Muscle layer of duodenum (tissue), 2 donors: ENCODE measurements around the gene PKNOX2.

Experiments used
- H3K27ac ChIP-seq: one replicate; pipeline ENCODE4 v1.7.0; 2013; ENCODE audit warnings: mild to moderate bottlenecking, low read length
- H3K27me3 ChIP-seq: one replicate; pipeline ENCODE4 v1.7.0; 2013; ENCODE audit warnings: low read depth, mild to moderate bottlenecking, control low read depth, low read length
- H3K36me3 ChIP-seq, 2 donors: one replicate each; pipeline ENCODE4 v1.7.0; 2013; ENCODE audit warnings: low read length in 2 of 2, control low read depth in 1 of 2, mild to moderate bottlenecking in 1 of 2; ENCODE audit not compliant: insufficient read depth in 2 of 2, control insufficient read depth in 1 of 2
- H3K4me1 ChIP-seq, 2 donors: one replicate each; pipeline ENCODE4 v1.7.0; 2013; ENCODE audit warnings: low read length in 2 of 2, mild to moderate bottlenecking in 2 of 2, control low read depth in 1 of 2, moderate library complexity in 1 of 2; ENCODE audit not compliant: insufficient read depth in 2 of 2, control insufficient read depth in 1 of 2
- H3K4me3 ChIP-seq, 2 donors: one replicate each; pipeline ENCODE4 v1.7.0; 2013; ENCODE audit warnings: low read length in 2 of 2, low read depth in 1 of 2, mild to moderate bottlenecking in 1 of 2
- H3K9me3 ChIP-seq, 2 donors: one replicate each; pipeline ENCODE4 v1.7.0; 2013; ENCODE audit warnings: low read length in 2 of 2, control low read depth in 1 of 2, mild to moderate bottlenecking in 1 of 2; ENCODE audit not compliant: control insufficient read depth in 1 of 2
- donor health status: healthy.

The PKNOX2 gene

DNA sequence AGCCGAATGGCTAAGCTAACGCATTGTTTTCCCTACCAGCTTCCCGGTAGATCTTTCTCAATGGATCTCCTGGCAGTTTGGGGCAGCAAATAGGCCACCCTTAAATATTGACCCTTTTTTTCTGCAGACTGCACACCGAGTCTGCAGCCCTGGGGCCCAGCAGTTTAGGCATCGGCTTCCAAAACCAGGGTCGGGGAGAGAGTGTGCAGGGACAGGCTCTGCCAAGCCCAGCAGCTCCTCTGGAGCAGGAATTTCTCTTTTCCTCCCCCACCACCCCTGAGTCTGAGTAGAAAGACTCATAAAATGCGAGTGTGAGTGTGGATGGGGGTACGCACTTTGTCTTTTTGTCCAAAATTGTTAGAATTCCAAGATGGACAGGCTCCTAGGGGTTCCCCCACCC is 218.3 kb downstream of the PKNOX2 start:
- Histone ChIP-seq H3K4me3 (no peak overlapping the region), H3K27ac (no peak overlapping the region)

DNA sequence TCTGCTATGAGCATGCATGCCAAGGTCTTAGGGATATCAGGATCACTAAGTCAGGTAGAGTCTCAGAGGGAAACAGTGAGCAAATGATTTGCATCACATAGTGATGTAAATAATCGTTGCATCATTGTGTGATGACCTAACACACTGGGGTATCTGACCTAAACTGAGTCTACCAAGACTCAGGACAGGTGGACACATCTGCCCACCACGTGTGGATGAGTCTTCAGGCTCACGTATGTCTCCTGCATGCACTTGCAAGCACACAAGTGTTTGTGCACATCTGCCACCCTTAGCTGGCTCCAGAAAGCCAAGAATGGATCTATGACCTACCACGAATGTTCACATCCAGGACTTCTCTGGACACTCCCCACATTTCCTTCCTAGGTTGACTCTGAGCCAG is 220.3 kb downstream of the PKNOX2 start:
- Histone ChIP-seq H3K9me3 (no peaks in the 10 kb centered on the region), H3K4me3 (no peak overlapping the region), H3K4me1 (no peaks in the 10 kb centered on the region), H3K27me3 (no peaks in the 10 kb centered on the region), H3K27ac (no peak overlapping the region), H3K36me3 (no peaks in the 10 kb centered on the region)

More for the DNA sequence above, 218.3 kb downstream of the PKNOX2 start:
- no peaks in the 10 kb centered on the region for H3K36me3 ChIP-seq
- no peaks in the 10 kb centered on the region for H3K4me1 ChIP-seq
- no peaks in the 10 kb centered on the region for H3K27me3 ChIP-seq
- H3K9me3 ChIP-seq: no peaks in the 10 kb centered on the region

DNA sequence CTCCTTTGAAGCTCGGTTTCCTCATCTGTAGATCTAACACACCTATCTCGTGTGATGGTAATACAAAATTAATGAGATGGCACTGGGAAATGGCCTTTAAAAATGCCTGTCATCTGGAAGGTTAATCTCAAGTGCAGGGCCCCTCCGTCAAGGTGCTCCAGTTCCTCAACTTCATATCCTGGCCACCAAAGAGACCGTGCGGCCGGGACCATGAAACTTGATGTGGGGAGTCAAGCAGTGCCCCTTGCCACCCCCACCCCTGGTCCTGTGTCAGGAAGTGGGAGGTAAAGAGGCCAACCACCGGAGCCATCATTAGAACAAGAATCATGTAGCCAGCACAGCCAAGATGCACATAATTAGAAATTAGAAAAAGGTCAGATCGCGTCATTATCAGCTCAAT is 223.3 kb downstream of the PKNOX2 start:
- Histone ChIP-seq H3K27me3 (no peaks in the 10 kb centered on the region), H3K4me1 (peaks cover 0 to 9% of the 10 kb centered on the region in 2 donors), H3K36me3 (no peaks in the 10 kb centered on the region), H3K9me3 (no peaks in the 10 kb centered on the region), H3K27ac (no peak overlapping the region), H3K4me3 (no peak overlapping the region)

DNA sequence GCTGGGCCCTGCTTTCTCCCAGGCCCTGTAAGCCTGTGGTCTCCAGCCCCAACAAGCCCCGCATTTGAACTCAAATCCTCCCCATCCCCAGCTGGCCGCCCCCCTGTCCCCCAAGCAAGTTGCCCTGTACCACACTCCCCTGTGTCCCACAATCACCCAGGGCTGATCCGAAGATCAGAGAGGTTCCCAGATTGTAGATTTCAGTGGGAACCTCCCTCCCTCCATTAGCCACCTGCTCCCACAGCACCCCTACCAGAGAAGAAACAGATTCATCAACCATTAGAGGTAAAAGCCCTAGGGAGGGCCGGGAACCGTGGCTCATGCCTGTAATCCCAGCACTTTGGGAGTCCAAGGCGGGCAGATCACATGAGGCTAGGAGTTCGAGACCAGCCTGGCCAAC is 224.1 kb downstream of the PKNOX2 start:
- H3K4me3 ChIP-seq: no peak overlapping the region
- H3K4me1 ChIP-seq: peaks cover 0 to 9% of the 10 kb centered on the region in 2 donors
- no peaks in the 10 kb centered on the region for H3K9me3 ChIP-seq
- no peak overlapping the region for H3K27ac ChIP-seq
- no peaks in the 10 kb centered on the region for H3K27me3 ChIP-seq
- no peaks in the 10 kb centered on the region for H3K36me3 ChIP-seq

DNA sequence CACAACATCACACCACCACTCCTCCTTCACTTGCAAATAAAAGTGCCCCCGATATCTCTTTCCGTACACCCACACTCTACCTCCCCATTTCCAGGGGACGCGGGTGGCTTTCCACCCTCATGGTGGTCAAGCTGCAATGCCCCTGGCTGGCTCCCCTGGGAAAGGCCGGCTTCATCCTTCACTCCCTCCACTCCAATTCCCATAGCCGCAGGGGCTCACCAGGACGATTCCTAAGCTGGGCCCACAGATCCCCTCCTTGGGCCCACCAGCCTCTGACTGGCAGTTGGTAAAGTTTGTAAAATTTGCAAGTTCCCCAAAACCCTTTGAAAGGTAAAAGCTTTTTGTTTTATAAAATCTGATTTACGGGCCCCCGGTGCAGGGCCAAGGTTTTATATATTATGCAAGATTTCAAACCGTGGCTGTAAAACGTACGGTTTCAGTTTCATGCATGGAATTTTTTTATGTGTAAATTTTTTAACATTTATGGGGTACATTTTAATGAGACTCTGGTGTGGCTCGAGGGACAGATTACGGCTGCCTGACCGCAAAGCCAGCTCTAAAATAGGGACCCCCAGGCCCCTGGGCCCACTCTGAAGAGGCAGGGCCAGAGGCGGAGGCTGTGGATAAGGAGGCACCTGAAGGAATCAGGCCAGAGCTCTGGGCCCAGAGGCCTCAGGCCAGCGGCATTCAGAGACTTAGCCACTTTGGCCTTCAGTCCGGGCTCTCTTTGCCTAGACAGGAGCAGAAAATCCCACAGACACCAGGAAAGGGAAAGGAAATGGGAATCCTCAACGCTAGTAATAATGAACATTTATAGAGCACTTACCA is 225.0 kb downstream of the PKNOX2 start:
- Histone ChIP-seq H3K36me3 (no peaks in the 10 kb centered on the region), H3K9me3 (no peaks in the 10 kb centered on the region), H3K4me3 (no peak overlapping the region), H3K27ac (no peak overlapping the region), H3K4me1 (peaks cover 0 to 9% of the 10 kb centered on the region in 2 donors), H3K27me3 (no peaks in the 10 kb centered on the region)

DNA sequence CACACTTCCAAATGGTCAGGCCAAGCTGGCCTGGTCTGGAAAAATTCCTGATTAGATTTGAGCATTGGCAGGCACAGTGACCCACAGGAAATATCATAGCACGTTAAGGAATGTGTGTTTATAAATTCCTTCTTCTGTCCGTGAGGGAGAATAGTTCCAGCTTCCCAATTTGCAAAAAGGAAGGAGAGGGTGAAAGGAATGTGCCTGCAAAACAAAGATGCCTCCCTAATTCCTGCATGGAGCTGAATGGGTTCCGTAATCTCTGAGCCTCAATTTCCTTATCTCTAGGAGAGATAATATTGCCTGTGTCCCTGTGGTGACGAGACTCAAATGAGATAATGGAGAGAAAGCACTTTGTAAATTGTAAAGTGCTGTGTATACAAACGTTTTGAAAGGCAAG is 226.4 kb downstream of the PKNOX2 start:
- Histone ChIP-seq H3K4me1 (peaks cover 0 to 9% of the 10 kb centered on the region in 2 donors), H3K27ac (no peak overlapping the region), H3K36me3 (no peaks in the 10 kb centered on the region), H3K9me3 (no peaks in the 10 kb centered on the region), H3K4me3 (no peak overlapping the region), H3K27me3 (no peaks in the 10 kb centered on the region)

DNA sequence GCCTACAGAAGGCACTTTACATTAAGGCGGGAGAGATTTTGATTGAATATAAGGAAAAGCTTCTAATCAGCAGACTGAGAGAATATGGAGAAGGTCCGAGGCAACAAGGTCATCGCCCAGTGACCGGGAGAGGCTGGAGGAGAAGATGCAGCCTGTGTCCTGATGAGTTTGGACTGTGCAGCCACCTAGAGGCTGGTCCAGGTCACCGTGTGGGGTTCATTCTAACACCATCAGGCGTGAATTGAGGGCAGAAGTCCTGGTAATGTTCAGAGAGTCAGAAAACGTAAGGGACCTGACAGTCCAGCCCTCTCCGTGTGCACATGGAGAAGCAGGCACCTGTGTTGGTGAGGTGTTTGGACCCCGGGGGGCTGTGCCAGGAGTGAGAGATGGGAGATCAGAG is 228.8 kb downstream of the PKNOX2 start:
- no peaks in the 10 kb centered on the region for H3K9me3 ChIP-seq
- no peak overlapping the region for H3K27ac ChIP-seq
- no peak overlapping the region for H3K4me3 ChIP-seq
- no peaks in the 10 kb centered on the region for H3K27me3 ChIP-seq
- H3K36me3 ChIP-seq: peaks cover 0 to 6% of the 10 kb centered on the region in 2 donors
- peaks cover 0 to 9% of the 10 kb centered on the region in 2 donors for H3K4me1 ChIP-seq

DNA sequence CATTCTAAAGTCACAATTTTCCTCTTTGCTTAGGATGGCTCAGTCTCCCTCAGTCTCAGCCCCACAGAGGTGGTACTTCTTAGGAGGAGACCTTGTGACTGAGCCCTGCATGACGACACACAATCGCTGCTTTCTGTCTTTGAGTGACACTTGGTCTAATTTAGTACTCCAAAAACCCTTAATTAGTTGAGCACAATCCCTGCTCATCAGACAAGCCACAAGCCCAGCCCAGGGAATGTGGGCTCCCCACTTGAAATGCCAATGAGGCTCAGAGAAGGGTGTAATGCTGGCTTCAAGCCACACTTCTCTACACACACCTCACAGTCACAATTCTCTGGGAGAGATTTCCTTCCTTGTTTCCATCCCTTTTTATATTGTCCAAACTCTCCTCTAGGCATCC is 229.7 kb downstream of the PKNOX2 start:
- Histone ChIP-seq H3K4me1 (peaks cover 0 to 9% of the 10 kb centered on the region in 2 donors), H3K27ac (no peak overlapping the region), H3K27me3 (no peaks in the 10 kb centered on the region), H3K4me3 (no peak overlapping the region), H3K9me3 (no peaks in the 10 kb centered on the region), H3K36me3 (peaks cover 0 to 11% of the 10 kb centered on the region in 2 donors)

DNA sequence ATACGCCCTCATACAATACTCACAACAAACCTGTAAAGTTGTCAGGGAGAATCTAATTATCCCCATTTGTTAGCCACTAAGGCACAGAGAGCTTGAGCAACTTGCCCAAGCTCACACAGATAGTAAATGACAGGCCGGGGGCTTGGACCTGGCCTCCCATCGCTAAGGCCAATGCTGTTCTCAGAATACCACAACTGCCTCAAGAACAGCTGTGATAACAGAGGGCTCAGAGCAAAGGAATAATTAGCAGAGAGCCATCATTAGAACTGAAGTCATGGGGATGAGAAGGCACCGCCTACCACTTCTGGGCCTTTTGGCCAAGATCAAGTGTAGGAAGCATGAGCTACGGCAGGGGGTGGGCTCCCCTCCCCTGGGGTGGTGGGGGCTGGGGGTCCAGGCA is 232.9 kb downstream of the PKNOX2 start:
- H3K9me3 ChIP-seq: no peaks in the 10 kb centered on the region
- H3K27me3 ChIP-seq: no peaks in the 10 kb centered on the region
- no peaks in the 10 kb centered on the region for H3K4me1 ChIP-seq
- H3K4me3 ChIP-seq: no peak overlapping the region
- no peak overlapping the region for H3K27ac ChIP-seq
- H3K36me3 ChIP-seq: peaks cover 0 to 16% of the 10 kb centered on the region in 2 donors

DNA sequence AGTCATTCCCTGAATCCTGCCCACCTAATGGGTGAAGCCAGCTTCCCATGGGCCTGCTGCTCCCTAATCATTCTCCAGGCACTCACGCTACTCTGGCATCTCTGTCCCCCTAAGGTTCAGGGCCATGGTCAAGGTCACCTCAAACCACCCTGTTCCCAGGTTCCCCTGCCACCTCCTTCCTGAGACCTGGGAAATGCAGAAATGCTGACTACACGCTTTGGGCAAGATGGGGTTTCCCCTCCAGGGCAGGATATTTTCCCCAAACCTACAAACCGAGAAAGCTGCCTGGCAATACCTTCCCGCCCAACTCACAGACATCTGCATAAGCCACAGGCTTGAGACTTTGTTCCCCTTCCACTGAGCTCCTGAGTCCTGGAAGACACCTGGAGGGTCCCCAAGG is 233.9 kb downstream of the PKNOX2 start:
- Histone ChIP-seq H3K36me3 (peaks cover 0 to 16% of the 10 kb centered on the region in 2 donors), H3K9me3 (no peaks in the 10 kb centered on the region), H3K27me3 (no peaks in the 10 kb centered on the region), H3K4me1 (no peaks in the 10 kb centered on the region), H3K4me3 (no peak overlapping the region), H3K27ac (no peak overlapping the region)

DNA sequence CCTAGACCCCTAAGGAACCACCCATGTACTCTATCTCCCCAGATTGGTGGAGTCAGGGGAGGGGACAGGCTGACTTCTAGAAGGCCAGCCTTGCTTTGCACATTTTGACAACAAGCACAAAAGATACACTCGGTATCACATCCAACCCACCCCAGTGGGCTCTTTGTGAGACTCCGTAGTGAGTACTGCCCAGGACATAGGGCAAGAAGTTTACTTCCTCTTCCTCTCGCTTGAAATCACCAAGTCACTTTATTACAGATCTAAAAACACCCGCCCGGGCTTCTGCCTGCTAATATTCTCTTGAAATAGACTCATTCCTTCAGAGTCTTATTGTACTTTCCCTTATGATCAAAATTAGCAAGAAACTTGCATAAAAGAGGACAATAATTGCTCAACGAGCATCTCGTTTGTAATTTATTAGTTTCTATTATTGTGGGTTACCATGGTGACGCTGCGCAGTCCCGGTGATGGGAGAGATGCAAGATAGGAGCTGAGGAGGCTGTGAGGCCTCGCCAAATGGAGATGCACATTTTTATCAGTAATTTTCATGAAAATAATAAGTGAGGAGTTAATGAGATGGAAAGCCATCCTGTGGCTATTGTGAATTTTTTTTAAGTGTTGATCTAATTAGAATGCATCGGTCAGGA is 234.6 kb downstream of the PKNOX2 start:
- Histone ChIP-seq H3K4me3 (no peak overlapping the region), H3K4me1 (no peaks in the 10 kb centered on the region), H3K36me3 (peaks cover 0 to 16% of the 10 kb centered on the region in 2 donors), H3K9me3 (no peaks in the 10 kb centered on the region), H3K27ac (no peak overlapping the region), H3K27me3 (no peaks in the 10 kb centered on the region)
